Sigmoid colon (tissue), 4 donors: ENCODE results near the gene RNF135.
"Not testable (repeated sequence)": the region's sequence is repeated elsewhere in the genome, so short reads cannot be mapped to it uniquely, and the experiment has no call there.

Experiments
- EP300 ChIP-seq, 4 donors: sonication (generic); formaldehyde crosslinking; IDR thresholded peaks; one replicate each; pipeline ENCODE4 v1.6.1; 2017; ENCODE audit warnings: antibody characterized with exemption in 4 of 4
- POLR2A ChIP-seq, 2 donors: fragments of 450-650 bp; IDR thresholded peaks; one replicate each; pipeline ENCODE4 v1.6.1; 2016; ENCODE audit warnings: antibody characterized with exemption in 2 of 2, mild to moderate bottlenecking in 2 of 2, moderate library complexity in 2 of 2
- POLR2AphosphoS5 ChIP-seq, 4 donors: sonication (generic); formaldehyde crosslinking; IDR thresholded peaks; one replicate each; pipeline ENCODE4 v1.6.1; 2017; ENCODE audit warnings: antibody characterized with exemption in 4 of 4
- TF ChIP-seq, protein P1 (sequence below), 4 experiments: fragments of 450-650 bp in 3 of 4; fragments of 200-600 bp in 1 of 4; IDR thresholded peaks; one replicate each; pipeline ENCODE4 v1.5.1; 2016 to 2019; ENCODE audit warnings: antibody characterized with exemption in 4 of 4, mild to moderate bottlenecking in 3 of 4, moderate library complexity in 2 of 4

DNA sequence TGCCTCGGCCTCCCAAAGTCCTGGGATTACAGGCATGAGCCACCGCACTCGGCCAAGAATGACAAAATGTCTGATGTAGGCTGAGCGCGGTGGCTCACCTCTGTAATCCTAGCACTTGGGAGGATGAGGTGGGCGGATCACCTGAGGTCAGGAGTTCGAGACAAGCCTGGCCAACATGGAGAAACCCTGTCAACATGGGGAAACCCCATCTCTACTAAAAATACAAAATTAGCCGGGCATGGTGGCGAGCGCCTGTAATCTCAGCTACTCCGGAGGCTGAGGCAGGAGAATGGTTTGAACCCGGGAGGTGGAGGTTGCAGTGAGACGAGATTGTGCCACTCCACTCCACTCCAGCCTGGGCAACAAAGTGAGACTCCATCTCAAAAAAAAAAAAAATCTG is 2.9 kb upstream of the RNF135 start:
- TF ChIP-seq, protein P1, sequence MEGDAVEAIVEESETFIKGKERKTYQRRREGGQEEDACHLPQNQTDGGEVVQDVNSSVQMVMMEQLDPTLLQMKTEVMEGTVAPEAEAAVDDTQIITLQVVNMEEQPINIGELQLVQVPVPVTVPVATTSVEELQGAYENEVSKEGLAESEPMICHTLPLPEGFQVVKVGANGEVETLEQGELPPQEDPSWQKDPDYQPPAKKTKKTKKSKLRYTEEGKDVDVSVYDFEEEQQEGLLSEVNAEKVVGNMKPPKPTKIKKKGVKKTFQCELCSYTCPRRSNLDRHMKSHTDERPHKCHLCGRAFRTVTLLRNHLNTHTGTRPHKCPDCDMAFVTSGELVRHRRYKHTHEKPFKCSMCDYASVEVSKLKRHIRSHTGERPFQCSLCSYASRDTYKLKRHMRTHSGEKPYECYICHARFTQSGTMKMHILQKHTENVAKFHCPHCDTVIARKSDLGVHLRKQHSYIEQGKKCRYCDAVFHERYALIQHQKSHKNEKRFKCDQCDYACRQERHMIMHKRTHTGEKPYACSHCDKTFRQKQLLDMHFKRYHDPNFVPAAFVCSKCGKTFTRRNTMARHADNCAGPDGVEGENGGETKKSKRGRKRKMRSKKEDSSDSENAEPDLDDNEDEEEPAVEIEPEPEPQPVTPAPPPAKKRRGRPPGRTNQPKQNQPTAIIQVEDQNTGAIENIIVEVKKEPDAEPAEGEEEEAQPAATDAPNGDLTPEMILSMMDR (IDR thresholded peaks at IDR 0.05): not testable (repeated sequence)
- TF ChIP-seq POLR2AphosphoS5, EP300, POLR2A (IDR thresholded peaks at IDR 0.05): not testable (repeated sequence)
